A204.1 (cell line): ENCODE results near the gene ENKD1.

Source experiments
- FAIRE-seq: peaks from 2 replicates; lab custom pipeline; 2012; peaks lifted over from hg19 to GRCh38; lab: Jason Lieb, UNC

Gene ENKD1

DNA sequence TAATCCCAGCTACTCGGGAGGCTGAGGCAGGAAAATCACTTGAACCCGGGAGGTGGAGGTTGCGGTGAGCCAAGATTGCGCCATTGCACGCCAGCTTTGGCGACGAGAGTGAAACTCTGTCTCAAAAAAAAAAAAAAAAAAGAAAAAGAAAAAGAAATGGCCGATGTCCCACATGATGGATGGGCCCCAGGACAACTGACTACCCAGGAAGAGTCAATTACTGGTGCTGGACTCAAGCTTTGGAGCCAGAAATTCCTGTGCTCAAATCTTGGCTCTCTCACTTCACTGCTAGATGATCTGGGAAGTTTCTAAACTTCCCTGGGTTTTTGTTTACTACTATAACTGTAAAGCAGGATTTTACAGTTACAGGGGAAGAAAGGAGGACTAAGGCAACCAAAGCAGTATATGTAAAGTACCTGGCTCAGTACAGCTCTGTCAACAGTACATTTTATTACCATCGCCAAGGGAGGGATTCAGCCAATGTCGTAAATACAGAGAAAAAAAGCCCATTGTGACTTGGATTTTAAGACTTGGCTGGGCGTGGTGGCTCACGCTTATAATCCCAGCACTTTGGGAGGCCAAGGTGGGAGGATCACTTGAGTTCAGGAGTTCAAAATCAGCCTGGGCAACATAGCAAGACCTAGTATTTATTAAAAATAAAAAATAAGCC, 11.9 kb upstream of the ENKD1 start:
- no peak for FAIRE-seq

DNA sequence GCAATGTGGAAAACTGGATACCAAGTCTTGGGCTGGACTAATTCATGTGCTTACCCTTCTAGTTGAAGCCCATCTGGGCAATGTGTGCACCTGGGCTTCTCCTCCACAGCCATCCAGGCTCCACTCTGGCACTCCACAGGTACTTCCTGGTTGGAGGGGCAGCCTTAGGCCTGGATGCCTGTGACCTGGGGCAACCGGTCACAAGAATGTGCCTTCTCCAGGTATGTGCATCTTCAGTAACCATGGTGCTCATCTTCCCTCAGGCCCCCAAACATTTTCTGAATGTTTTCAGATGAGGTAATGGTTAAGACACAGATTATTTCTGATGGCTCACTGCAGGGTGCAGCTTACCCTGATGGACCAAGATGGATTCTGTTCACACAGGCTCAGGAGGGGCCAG, 11.2 kb upstream of the ENKD1 start:
- no peak for FAIRE-seq

DNA sequence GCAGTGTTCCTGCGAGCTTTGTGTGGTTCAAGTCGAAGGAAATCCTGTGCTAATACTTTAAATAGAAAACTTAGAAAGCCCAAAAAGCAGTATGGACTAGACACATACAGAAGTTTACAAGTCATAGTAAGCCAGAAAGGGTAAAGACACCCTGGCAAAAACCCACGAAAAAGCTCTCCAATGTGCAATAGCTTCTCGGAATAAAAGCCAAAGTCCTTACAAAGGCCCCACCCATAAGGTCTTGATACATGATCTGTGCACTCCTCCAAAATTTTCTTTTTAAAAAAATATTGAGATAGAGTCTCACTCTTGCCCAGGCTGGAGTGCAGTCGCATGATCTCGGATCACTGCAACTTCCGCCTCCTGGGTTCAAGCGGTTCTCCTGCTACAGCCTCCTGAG, 10.4 kb upstream of the ENKD1 start:
- FAIRE-seq = no peak

DNA sequence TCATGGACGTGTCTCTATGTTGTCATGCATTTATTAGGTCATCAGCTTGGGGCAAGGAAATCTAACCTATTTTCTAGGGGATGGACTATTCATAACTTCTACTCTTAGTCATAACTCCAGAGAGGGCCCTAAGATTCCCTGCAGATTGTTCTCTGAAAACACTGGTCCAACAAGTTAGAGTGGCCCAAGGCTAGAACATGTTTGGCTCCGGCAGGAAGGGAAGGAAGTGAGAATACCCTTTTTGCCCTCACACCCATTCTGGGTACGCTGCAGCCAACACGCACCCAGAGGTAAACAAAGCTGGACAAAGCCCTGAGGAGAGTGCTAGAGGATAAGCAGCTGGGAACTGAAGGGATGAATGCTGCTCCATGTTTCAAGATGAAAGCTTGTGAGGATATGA, 10.0 kb upstream of the ENKD1 start:
- no peak for FAIRE-seq

DNA sequence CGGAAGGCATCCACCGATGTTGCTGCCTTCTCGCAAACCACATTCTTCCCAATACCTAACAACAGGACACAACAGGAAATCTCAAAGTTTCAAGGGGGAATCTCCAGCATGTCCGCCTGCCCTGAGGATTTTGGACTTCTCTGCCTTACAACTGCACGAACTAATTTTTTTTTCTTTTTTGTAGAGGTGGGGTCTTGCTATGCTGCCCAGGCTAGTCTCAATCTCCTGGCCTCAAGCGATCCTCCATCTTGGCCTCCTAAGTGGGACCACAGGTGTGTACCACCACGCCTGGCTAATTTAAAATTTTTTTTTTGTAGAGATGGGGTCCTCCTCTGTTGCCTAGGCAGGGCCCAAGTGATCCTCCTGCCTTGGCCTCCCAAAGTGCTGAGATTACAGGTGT, 9.4 kb upstream of the ENKD1 start:
- FAIRE-seq = no peak

DNA sequence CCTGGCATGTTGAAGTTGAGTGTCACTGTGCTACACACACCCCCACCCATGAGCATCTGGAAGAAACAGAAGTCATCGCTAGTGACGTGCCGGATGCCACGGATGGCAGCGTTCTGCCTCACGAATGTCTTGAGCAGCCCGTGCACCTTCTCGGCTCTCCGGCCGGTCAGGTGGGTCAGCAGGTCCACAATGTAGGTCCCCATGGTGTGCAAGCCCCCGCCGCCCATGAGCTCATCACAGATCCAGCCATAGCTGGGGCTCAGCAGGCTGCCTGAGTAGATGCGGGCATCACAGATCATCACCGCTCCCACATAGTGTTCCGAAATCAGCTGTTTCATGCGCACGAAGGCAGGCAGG, 9.0 kb upstream of the ENKD1 start:
- no peak for FAIRE-seq

DNA sequence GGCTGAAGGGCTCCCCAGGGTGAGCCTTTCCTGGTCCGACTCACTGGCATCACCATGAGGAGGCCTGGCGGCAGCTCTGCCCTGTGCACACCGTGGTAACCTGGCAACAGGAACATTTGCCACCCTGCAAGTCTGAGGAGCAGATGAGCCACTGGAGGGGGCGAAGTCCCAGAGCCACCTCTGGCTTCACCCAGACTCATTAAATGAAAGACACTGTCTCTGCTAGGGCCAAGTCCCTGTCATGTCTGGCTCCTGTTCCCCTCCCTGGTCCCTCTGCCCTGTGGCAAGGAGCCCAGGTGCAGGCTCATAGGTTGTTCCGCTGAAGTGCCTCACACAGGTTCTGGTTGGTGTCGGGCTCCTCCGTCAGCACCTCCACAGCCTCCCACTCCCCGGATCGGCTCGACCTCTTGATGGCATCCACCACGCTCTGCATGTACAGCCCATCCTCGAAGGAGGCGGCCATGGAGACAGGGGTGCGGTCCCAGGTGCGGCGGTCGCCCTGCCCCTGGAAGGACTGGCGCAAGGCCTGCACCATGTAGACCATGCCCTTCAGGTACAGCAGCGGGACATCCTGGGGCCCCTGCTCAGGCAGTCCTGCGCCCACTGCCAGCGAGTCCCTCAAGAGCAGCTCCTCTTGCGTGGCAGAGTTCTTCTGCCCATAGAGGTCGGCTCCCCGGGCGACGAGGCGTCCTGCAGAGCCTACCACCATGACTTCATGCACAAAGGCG, 8.5 kb upstream of the ENKD1 start:
- FAIRE-seq = no peak

DNA sequence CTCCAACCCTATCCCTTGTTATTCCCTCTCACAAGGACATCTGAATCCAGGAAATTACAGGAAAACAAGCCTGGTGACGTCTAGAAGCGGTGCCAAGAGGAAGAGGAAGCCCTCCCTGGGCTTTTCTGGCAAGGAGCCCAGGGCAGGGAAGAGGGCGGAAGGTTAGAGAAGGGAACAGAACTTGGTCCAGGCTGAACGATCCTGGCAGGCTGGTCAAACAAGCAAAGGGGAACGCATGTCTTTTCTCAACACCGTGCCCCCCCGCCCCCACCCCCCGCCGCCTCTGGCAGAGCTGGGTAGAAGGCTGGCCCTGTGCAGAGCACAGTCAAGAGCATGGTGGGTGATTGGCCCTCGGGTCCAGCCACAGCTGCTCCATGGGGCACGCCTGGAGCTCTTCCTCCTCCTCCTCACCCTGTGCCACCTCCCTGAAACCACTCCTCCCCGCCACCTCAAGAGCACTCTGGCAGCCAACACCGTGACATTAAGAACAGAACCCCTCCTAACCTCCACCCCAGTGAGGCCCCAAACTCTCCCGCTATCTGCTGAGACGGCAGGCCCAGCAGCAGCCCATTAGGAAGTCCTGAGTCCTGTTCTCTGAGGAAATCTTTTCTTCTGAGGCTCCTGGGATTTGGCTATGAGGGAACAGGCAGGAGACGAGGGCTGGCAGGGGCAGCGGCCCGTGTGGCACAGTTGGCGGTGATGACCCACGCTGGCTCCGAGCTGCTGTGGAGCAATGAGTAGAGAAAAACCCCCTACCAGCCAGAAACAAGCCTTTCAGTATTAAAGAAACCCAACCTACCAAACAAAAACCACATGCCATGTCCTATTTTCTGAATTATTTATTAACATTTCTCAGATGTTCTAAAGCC, 7.4 kb upstream of the ENKD1 start:
- FAIRE-seq = no peak

DNA sequence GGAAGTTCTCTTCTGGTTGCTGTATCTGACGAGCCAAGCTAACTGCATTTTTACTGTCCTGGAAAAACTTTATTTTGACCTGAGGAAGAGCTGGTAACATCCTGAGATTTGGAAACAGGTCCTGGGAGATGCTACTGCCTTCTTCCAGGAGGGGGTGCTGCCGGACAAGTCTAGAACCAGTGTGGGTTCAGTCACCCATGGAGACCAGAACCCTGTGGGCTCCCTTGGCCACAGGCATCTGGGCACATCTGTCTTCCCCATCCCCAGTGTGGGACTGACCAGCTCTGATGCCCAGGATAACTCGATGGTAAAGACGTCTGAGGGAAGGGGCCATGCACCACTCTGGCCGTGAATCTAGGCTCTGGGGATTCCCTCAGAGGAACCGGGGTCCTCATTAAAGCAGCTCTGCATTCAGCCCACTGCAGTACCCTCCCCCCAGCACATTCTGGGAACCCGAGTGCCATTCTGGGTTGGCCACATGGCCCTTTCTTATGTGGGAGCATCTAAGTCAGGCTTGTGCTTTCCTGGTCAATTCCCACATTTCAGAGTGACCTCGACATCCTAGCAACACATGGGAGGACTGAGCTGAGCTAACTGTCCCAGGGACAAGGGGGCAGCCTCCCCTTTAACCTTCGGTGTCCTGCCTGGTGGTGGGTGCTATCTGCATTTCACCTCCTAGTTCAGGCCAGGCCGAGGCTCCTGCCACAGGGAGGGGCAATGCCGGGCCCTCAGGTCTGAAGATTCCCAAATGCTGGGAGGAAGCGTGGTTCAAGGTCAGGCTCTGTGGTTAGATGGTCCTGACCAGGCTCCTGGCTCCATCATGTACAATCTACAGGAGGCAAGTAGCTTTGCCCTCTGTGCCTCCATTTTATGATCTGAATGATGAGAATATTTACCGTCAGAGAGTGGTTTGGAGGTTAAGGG, 6.5 kb upstream of the ENKD1 start:
- no peak for FAIRE-seq

DNA sequence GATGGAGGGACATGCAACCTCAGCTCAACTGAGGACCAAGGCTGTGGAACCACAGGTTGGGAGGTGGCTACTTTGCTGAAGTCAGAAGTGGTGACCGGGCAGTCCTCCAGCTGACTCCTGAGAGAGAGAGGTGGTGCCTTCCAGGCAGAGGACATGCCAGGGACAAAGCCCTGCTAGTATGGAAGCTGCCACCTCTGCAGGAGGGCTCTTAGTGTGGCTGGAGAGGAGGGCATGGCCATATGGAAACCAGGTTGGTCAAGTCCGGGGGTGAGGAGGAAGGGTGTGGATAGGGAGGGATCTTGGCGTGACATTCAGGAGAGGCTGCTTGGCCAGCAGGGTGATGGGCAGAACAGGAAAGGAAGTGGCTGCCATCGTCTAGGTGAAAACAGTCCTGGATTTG, 5.8 kb upstream of the ENKD1 start:
- FAIRE-seq = no peak

DNA sequence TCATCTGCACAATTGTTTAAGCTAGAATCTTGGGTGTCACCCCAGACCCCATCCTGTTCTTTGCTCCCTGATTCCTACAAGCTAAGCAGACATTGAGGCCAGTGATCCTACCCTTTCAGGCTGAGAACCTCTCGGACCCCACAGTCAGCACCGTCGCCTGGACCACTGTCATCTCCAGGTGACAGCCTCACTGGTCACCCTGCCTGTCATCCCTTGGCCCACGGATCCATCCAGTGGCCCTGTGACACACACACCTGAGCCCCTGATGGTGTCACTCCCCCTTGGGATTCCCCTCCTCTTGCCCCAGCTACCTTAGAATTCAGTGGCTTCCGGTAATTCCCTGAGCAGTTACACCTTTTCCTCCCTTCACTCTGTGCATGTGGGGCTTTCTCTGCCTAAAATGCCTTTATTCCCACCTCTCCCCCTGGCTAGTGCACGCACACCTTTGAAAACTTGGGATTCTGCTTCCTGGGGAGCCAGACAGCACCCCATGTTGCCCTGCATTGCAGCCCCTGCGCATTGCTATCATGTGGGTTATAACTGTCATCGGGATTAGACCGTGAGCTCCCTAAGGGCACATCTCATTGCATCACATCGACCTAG, 3.0 kb upstream of the ENKD1 start:
- no peak for FAIRE-seq

DNA sequence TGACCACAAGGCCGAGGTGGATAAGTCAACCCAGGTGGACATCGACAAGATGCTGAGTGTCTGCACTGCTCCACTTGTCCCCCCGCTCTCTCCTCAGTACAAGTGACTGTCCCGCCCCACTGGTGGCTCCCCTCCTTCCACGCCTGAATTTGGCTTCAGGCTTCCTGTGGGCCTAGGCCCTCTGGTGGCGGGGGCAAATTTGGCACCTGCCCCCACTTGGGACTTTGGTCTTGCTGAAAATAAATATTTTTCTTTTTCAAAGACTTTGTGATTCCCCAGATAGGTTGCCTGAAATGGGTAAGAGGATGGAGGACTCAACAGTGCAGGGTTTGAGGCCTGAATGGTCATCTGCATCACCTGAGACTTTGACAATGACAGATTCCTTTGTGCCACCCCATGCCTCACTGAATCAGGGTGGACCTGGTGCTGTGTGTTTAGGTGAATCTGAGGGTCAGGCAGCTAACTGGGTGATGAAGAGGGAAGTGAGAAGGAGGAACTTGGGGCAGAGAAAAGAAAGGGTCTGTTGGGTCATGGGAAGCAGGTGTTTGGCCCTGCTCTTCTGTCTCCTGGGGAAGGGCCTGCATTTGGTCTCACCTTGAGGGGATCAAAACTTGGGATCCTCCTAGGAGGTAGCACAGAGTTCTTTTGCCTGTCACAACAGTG, 2.1 kb upstream of the ENKD1 start:
- FAIRE-seq = no peak

DNA sequence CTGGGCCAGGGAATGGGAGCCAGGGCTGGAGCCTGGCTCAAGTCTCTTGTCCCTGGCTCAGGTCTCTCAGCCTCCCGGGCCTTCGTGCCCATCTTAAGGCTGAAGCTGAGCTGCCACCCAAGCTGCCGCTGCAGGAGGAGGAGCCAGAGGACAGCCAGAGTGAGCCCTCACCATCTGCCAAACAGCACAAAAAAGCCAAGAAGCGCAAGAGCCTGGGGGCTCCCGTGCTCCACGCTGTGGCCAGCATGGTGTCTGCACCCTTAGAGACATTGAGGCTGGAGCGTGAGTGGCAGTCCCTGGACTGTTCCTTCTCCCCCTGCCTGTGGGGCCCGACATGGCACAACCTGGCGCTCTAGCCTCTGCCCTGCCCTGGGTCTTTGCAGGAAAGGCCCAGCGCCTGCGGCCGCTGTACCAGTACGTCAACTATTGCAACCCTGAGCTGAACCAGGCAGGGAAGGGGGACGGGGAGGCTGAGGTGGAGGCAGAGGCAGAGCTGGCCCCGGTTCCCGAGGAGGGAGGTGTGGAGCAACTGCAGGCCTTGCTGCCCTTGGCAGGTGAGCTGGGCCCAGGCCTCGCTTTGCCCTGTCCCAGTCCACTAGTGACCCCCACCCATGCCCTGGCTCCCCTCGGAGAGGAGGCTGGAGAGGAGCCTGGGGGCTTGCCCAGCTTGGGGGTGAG, 1.4 kb upstream of the ENKD1 start:
- no peak for FAIRE-seq

DNA sequence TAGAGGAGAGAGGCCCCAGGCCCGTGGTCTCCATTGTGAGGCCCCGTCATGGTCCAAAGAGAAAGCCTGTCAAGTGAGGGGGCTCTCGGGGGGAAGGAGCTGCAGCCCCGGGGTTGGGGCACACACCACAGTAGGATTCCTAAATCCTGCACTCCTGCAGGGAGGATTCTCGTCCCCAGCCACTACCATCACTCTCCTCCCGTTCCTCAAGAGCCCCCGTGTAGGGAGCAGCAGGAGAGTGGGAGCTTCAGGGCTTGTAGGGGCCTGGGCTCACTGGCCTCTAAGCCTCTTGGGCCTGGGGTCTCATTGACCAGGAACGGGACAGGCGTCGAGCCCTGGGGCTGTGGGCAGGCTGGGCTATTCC, 885 bp upstream of the ENKD1 start:
- no peak for FAIRE-seq

DNA sequence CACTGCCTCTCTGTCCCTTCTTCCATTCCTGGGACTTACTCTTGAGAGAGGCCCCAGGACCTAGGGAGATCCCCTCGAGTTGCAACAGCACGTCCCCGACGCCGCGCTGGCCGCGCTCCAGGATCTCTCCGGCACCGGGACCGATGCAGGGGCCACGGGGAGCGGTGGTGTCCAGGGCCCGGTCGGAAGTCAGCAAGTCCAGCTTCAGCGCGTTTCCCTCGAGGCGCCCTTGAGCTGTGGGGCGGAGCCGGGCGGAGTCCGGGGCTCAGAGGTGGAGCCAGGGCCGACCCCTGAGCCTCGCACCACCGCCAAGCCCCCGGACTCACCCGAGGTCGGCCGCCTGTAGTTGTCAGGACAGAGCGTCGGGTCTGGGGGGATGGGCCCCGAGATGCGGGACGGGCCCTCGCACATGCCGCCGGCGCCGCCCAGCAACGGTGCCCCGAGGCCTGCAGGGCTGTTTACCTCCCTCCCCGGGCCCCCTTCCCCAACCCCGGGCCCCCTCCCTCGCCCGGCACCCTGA, 458 bp downstream of the ENKD1 start:
- no peak for FAIRE-seq

DNA sequence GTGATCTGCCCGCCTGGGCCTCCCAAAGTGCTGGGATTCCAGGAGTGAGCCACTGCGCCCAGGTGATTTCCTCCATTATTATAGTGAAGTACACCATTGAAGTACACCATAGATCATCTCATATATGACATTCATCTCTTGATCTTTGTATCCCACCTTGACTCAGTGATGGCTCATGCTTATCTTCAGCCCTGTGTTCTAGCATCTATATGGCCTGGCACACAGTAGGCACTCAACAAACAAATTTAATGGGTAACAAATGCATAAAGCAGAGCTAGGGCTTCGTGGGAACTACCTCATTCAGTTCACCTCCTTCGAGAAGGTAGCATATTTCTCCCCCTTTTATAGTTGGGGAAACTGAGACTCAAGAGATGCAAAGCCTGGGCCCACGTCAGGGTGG, 952 bp downstream of the ENKD1 start:
- no peak for FAIRE-seq

DNA sequence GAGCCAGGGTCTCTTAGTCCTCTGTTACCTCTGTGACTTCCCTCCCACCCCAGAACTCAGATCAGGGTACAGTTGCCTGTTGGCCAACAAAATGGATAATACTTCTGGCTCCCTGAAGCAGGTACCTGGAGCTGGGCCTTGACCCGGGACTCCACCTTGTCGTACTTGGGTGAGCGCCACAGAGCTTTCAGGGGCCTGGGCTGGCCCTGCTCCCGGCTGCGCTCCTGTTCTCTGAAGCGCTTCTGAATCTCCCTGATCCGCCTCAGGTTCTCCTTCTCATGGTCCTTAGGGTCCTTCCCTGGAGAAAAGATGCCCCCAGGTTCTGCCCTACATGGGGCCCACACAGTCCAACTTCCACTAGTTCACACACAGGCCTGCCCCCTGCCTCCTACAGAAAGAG, 1.7 kb downstream of the ENKD1 start:
- no peak for FAIRE-seq

DNA sequence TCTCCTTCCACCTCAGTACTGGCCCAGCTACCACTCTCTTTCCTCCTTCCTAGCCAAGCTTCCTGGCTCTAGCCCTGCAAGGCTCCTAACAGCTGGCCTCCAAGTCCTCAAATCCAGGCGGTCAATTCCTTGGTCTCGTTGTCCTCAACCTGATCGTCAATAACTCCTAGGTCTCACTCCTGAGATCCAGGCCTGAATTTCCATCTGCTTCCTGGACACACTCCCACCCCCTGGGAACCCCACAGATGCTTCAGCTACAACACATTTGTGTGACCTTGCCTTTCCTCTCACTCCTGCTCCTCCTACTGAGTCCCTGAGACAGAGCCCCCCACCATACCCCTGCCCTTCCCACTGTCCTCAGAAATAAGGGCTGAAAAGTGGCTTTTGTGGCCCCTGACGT, 2.3 kb downstream of the ENKD1 start:
- no peak for FAIRE-seq

DNA sequence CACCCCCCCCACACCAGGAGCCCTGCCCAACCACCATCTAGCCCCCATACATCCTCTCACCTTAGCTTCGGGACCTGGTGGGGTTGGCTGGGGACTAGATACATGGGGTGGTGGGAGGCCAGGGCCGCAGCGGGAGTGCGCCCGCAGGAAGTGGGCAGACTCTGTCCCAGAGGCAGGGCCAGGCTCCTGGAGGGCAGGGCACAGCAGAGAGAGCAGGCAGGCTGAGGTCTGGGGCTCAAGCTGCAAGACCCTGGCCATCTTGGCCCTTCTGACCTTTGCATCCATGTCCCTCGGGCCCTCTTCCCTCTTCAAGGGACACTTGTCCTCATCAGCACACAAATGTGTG, 2.7 kb downstream of the ENKD1 start:
- FAIRE-seq = no peak

DNA sequence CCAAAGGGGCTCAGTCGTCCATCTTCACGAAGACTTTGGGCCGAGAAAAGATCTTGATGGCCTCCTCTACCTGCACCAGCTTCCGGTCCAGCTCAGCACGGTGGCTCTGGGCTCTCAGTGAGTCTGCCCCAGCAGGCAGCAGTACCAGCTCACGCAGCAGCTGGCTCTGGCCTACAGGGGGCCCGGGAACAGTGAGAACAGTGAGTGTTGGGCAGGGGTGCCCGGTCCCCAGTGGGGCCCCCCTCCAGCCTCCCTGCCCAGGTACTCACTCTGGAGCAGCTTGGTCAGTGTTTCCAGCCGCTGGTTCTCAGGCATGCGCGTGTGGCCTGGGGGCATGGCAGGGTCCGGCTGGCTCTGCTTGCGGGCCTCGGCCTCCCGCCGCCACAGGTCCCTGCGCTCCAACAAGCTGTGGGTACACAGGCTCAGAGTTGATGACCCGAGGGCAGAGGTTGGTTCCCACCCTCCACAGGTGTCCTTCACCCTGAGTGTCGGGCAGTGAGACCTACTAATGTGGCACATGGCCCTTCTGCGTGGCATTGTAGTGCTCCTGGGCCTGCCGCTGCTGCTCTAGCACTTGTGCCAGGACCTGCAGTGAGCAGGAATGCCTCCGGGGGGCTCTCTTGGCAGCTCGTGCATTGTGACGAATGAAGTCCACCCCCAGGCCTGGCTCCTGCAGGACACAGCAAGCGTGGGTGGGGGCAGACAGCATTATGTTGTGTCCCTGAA, 3.2 kb downstream of the ENKD1 start:
- no peak for FAIRE-seq
